ENCODE data around the gene IGFN1. TPM values are rescaled to one million over a fixed set of nuclear protein-coding genes. Genes with fewer than 3 reads are reported as not detected.

Gene IGFN1
- total and polyA plus RNA-seq, 9 of the 15 experiments (the other 6 are each of a cell fraction or from before 2014, with no cell fraction given) = 0.04 TPM; not detected in 8

GRCh38 chr1:201171063-201172036 is 19.3 kb upstream of the IGFN1 start (continued):
- TF ChIP-seq ZNF146 (CRISPR knock-in tag; IDR thresholded peaks at IDR 0.05; ENCODE audit: unreplicated experiment) (no peak), MITF (IDR thresholded peaks at IDR 0.05) (0 out of 2 replicates have a peak, but pooled peaks have one; percentile 4), SRSF7 (optimal IDR thresholded peaks at IDR 0.05; ENCODE audit: low read depth, low read length) (no peak), NBN (IDR thresholded peaks at IDR 0.05; ENCODE audit: low read depth) (no peak), ARNT (IDR thresholded peaks at IDR 0.05) (no peak), SMARCE1 (IDR thresholded peaks at IDR 0.05) (no peak), PHF20 (IDR thresholded peaks at IDR 0.05; ENCODE audit: partially characterized antibody) (peak; percentile 46), SAFB2 (IDR thresholded peaks at IDR 0.05; ENCODE audit: borderline replicate concordance, low read depth, low read length, severe bottlenecking) (no peak), EZH2 (IDR thresholded peaks at IDR 0.05; ENCODE audit: borderline replicate concordance, low read depth, low read length) (no peak), MTA1 (IDR thresholded peaks at IDR 0.05; ENCODE audit: borderline replicate concordance) (no peak), ZNF165 (CRISPR knock-in tag; IDR thresholded peaks at IDR 0.05; ENCODE audit: borderline replicate concordance) (no peak), CREB5 (CRISPR knock-in tag; IDR thresholded peaks at IDR 0.05) (no peak), OTX1 (CRISPR knock-in tag; IDR thresholded peaks at IDR 0.05) (no peak), HLTF (IDR thresholded peaks at IDR 0.05) (no peak), BRF1 (IDR thresholded peaks at IDR 0.05; ENCODE audit: borderline replicate concordance, extremely low read depth, insufficient read length) (no peak), RNF219 (CRISPR knock-in tag; IDR thresholded peaks at IDR 0.05) (no peak), GABPB2 (CRISPR knock-in tag; conservative IDR thresholded peaks at IDR 0.05) (peak; percentile 62; the same call in 1 of the 2 replicates), TRIM24 (IDR thresholded peaks at IDR 0.05) (no peak), CBX5 (IDR thresholded peaks at IDR 0.05; ENCODE audit: borderline replicate concordance, low read depth) (no peak), ZNF695 (CRISPR knock-in tag; IDR thresholded peaks at IDR 0.05) (no peak)
- TF ChIP-seq, protein P1, sequence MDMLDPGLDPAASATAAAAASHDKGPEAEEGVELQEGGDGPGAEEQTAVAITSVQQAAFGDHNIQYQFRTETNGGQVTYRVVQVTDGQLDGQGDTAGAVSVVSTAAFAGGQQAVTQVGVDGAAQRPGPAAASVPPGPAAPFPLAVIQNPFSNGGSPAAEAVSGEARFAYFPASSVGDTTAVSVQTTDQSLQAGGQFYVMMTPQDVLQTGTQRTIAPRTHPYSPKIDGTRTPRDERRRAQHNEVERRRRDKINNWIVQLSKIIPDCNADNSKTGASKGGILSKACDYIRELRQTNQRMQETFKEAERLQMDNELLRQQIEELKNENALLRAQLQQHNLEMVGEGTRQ (CRISPR knock-in tag; IDR thresholded peaks at IDR 0.05) = no peak
- TF ChIP-seq, protein P2, sequence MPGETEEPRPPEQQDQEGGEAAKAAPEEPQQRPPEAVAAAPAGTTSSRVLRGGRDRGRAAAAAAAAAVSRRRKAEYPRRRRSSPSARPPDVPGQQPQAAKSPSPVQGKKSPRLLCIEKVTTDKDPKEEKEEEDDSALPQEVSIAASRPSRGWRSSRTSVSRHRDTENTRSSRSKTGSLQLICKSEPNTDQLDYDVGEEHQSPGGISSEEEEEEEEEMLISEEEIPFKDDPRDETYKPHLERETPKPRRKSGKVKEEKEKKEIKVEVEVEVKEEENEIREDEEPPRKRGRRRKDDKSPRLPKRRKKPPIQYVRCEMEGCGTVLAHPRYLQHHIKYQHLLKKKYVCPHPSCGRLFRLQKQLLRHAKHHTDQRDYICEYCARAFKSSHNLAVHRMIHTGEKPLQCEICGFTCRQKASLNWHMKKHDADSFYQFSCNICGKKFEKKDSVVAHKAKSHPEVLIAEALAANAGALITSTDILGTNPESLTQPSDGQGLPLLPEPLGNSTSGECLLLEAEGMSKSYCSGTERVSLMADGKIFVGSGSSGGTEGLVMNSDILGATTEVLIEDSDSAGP (CRISPR knock-in tag; IDR thresholded peaks at IDR 0.05) = no peak

Data from K562 (cell line).